ENCODE measurements around the gene TMBIM6.
A peak's percentile ranks its signal among the peaks of the same experiment; 100 is the strongest.

The TMBIM6 gene

GRCh38 chr12:49796155-49796554 is 54.8 kb downstream of the TMBIM6 start:
- Histone ChIP-seq H3K4me3 (ENCODE audit: low read depth, low read length) (no peak overlapping the region), H3K9me3 (ENCODE audit: severe bottlenecking) (no peaks in the 10 kb centered on the region), H3K27me3 (ENCODE audit: insufficient read depth, low read depth, severe bottlenecking) (no peaks in the 10 kb centered on the region), H3K27ac (no peak overlapping the region), H3K36me3 (peaks cover 5% of the 10 kb centered on the region)
- TF ChIP-seq CTCF (IDR thresholded peaks at IDR 0.05; ENCODE audit: low read depth, low read length) = no peak
- DNase-seq = no peak

DNA sequence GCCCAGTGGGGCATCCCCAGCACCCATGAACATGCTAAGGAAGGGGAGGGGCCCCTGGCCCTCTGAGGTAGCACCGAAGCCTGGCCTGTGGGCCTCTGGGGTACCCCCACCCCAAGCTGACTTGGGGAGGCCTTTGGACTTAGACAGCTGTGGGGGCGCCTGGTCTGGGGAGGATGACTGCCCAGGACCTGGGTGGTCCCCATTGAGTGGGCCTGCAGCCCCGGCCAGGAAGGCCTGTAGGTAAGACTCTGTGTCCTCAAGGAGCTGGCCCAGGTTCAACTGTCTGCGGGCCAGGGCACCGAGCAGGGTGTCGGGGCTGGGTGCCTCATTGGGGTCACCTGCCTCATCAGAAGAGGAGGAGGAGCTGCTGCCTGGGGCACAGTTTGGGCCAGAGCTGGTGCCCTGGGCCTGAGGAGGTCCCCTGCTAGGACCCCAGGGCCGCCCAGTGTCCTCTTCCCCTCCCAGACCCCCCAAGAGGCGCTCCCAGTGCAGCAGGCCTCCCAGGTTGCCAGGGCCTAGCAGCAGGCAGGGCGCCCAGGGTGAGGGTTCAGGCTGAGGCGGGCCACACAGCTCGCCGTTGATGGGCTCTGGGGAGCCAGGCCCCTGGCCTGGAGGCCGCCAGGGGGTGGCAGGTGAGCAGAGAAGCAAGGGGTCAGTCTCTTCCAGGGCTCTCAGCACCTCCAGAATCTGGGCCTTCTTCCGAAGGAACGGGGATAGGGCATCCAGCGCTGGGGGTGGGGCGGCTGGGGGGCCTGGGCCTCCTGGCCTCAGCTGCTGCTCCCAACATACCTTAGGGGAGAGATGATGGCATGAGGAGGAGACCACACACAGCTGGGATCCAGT is 55.5 kb downstream of the TMBIM6 start:
- Histone ChIP-seq H3K9me3 (ENCODE audit: severe bottlenecking) (no peaks in the 10 kb centered on the region), H3K36me3 (peaks cover 5% of the 10 kb centered on the region)

DNA sequence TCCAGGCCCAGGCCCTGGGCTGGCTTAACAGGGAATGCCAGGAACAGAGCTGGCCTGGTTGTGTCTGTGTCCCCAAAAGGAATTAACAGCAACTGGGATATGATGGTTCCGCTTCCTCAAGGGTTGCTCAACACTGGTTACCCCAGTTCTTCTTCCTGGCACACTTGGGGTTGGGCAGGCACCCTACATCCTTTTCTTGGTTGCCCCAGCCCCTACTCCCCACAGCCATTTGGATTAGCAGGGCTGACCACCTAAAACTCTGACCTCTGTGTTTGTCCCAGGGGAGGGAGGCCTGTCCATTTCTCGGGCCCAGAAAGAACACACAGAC is 56.1 kb downstream of the TMBIM6 start:
- Histone ChIP-seq H3K4me3 (ENCODE audit: low read depth, low read length) (no peak overlapping the region), H3K27me3 (ENCODE audit: insufficient read depth, low read depth, severe bottlenecking) (no peaks in the 10 kb centered on the region), H3K27ac (no peak overlapping the region), H3K36me3 (peaks cover 5% of the 10 kb centered on the region), H3K9me3 (ENCODE audit: severe bottlenecking) (no peaks in the 10 kb centered on the region)
- TF ChIP-seq CTCF (IDR thresholded peaks at IDR 0.05; ENCODE audit: low read depth, low read length) = no peak
- DNase-seq = no peak

More for the DNA sequence above, 55.5 kb downstream of the TMBIM6 start:
- no peak for DNase-seq
- Histone ChIP-seq H3K27ac (no peak overlapping the region), H3K4me3 (ENCODE audit: low read depth, low read length) (no peak overlapping the region), H3K27me3 (ENCODE audit: insufficient read depth, low read depth, severe bottlenecking) (no peaks in the 10 kb centered on the region)
- TF ChIP-seq CTCF (IDR thresholded peaks at IDR 0.05; ENCODE audit: low read depth, low read length) = no peak

DNA sequence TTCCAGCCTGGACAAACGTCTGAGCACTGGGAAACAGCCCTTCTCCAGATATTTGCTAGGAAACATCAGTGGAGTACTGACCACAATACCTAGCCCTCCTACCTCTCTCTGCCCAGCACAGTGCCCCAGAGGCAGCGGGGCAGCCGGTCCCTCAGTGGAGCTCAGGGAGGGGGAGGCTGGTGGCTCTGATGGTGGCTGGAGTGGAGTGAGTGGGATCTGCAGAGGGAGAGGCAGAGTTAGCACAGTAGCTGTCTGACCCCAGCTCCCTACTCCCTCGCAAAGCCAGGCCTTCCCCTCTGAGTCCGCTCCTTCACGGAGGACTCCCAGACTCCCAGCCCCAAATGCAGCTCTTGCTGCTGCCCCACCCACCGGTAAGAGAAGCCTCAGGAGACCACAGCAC is 56.9 kb downstream of the TMBIM6 start:
- H3K27ac ChIP-seq = peak overlapping the region; percentile 22; the same call in 1 of the 2 replicates
- H3K4me3 ChIP-seq (ENCODE audit: low read depth, low read length) = no peak overlapping the region
- no peak for DNase-seq
- peaks cover 5% of the 10 kb centered on the region for H3K36me3 ChIP-seq
- H3K27me3 ChIP-seq (ENCODE audit: insufficient read depth, low read depth, severe bottlenecking) = no peaks in the 10 kb centered on the region
- no peaks in the 10 kb centered on the region for H3K9me3 ChIP-seq (ENCODE audit: severe bottlenecking)
- TF ChIP-seq CTCF (IDR thresholded peaks at IDR 0.05; ENCODE audit: low read depth, low read length) = no peak

- Histone ChIP-seq H3K9me3 (ENCODE audit: severe bottlenecking) (no peaks in the 10 kb centered on the region), H3K36me3 (peaks cover 5% of the 10 kb centered on the region), H3K27me3 (ENCODE audit: insufficient read depth, low read depth, severe bottlenecking) (no peaks in the 10 kb centered on the region), H3K27ac (no peak overlapping the region; the same call in 1 of the 2 replicates), H3K4me3 (ENCODE audit: low read depth, low read length) (no peak overlapping the region)
- DNase-seq = no peak
- no peak for TF ChIP-seq CTCF (IDR thresholded peaks at IDR 0.05; ENCODE audit: low read depth, low read length)
Observed at GRCh38 chr12:49798934-49799333, 57.6 kb downstream of the TMBIM6 start.
